GM12872 (cell line): ENCODE results near the gene SYK.

Experiments
- CTCF ChIP-seq: IDR thresholded peaks from 3 replicates; pipeline ENCODE4 v1.5.1; 2011; ENCODE audit warnings: low read depth, mild to moderate bottlenecking, low read length, moderate library complexity; ENCODE audit not compliant: insufficient read depth

The SYK gene

DNA sequence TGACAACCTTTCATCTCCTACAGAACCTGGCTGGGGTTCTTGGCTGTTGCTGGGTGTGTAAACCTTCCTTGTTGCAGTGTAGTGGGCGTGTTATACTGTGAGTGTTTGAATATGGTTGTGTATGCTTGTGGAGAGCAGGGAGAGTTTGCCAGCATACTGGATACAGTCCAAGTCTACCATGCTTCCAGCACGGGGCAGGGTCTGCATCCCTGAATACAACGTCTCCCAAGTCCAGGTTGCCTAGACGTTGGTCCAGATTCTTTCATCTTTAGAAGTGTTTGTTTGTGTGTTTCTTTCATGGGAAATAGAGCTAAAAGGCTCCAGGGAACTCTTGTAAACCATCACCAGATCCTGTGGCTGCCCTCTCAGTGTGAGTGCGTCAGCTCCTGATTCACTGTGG, 46.4 kb downstream of the SYK start:
- TF ChIP-seq CTCF = no peak

DNA sequence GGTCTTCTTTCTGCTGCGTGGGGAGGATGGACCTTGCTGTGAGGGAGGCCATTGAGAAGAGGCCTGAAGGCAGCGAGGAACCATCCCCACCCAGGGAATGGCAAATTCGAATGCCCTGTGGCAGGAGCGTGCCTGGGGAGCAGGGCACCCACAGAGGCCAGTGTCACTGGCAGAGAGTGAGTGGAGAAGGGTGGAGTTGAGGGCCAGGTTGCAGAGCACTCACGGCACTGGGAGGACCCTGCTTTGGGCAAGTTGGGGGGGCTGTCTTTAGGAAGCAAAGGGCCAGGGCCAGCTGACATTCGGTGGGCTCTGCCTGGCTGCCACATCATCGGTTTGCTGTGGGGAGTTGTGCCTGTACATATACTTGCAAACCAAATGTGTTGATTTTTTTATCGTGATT, 47.2 kb downstream of the SYK start:
- no peak for TF ChIP-seq CTCF

DNA sequence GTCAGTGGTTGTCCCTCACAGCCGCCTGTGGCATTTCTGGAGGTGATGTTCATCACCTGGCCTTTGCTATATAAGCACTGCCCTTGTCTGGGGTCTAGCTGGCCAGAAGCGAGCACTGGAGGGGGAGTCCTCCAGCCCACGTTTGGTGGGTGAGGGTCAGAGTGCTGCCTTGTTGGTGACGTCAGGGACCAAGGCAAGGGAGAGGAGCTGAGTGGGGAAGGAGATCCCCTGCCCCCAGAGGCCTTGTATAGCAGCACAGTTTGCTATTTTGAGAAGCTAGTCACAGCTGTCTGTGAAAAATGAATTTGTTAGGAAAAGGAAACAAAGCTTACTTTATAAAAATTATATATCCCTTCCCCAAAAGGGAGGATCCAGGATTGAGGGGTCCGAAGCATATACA, 49.8 kb downstream of the SYK start:
- peak; percentile 33; the same call in 2 of the 3 replicates for TF ChIP-seq CTCF

DNA sequence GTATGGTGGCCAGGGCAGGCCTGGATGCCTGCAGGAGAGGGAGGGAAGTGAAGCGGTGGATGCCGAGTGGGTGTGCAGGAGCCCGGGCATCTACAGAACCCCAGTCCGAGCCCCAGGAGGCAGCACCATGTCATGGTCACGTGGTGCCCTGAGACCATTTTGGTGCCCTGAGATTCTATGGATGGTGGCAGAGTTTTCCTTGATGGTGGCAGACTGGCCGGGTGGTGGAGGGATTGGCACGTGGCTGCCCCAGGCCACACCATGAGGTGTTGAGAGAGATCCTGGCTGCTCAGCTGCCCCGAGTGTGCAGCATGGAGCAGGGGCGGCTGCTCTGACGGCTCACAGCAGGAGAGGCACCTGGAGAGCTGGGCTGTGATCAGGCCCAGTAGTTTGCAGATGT, 52.3 kb downstream of the SYK start:
- no peak for TF ChIP-seq CTCF

GRCh38 chr9:90854637-90855175, 53.1 kb downstream of the SYK start:
- TF ChIP-seq CTCF = no peak

DNA sequence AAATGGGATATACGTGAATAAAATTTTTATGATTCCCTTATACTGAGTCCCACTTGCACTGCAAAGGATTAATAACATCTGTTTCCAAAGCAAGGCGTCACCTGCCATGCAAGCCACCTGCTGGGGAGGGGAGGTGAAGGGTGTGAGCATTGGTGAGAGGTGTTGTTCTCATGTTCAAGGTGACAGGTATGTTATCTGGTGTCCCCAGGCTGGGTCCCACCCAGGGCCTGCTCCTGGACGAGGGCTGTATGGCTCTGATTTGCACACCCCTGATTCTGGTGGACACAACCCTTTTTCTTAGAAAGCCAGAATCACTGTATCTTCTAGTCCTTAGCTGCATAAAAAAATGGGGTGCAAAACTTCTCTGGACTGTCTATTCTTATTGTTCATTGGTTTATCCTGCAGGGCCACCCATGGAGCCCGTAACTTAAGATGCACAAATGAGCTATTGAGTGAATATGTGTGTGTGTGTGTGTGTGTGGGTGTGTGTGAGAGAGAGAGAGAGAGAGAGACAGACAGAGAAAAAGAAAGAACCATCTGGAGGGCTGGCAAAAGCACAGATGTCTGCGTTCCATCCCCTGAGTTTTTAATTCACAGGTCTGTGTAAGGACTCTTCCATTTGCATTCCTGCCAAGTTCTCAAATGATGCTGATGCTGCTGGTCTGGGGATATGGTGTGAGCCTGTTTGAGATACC, 53.7 kb downstream of the SYK start:
- TF ChIP-seq CTCF = no peak

- TF ChIP-seq CTCF = no peak
These were observed 55.5 kb downstream of the SYK start for GRCh38 chr9:90857091-90857490.
